IMR-90 (cell line): ENCODE data around the gene PCSK1N. TPM values are rescaled to one million over a fixed set of nuclear protein-coding genes. Genes with fewer than 3 reads are reported as not detected.

Experiments used
- polyA plus RNA-seq, 3 experiments: library from polyadenylated mRNA; depleted of rRNA; stranded (reverse); fragments of >200 nt; gene quantifications; 2 replicates each; pipeline ENCODE4 v1.2.3, GENCODE V29; 2012; ENCODE audit warnings: low replicate concordance in 1 of 3
- total RNA-seq: library from RNA; depleted of rRNA; stranded (reverse); fragments of >200 nt; gene quantifications from 2 replicates; pipeline ENCODE4 v1.2.3, GENCODE V29; 2012; rRNA removed

Gene PCSK1N
- total and polyA plus RNA-seq, 2 of the 4 experiments (the other 2 are of a cell fraction), result 0.12 TPM; not detected in 1

Other genes with a start within 250 kb of the PCSK1N start
- 60.8 and 62.7 TPM in 2 replicates for gene WDR13, start 238.1 kb downstream of the PCSK1N start, total RNA-seq
- 151 and 153 TPM in 2 replicates for gene WDR13, start 238.1 kb downstream of the PCSK1N start, polyA plus RNA-seq (2012; rRNA removed)
- gene WAS, start 151.8 kb downstream of the PCSK1N start, total RNA-seq, result not detected in 2 replicates
- gene WAS, start 151.8 kb downstream of the PCSK1N start, polyA plus RNA-seq (2012; rRNA removed), result 0.09 and 0.14 TPM in 2 replicates
- gene SUV39H1, start 138.9 kb downstream of the PCSK1N start, total RNA-seq, result 6.6 and 7.2 TPM in 2 replicates
- gene SUV39H1, start 138.9 kb downstream of the PCSK1N start, polyA plus RNA-seq (2012; rRNA removed), result 8.6 and 9.9 TPM in 2 replicates
- gene GLOD5, start 73.9 kb downstream of the PCSK1N start, total RNA-seq, result not detected in 2 replicates
- not detected in 2 replicates for gene GLOD5, start 73.9 kb downstream of the PCSK1N start, polyA plus RNA-seq (2012; rRNA removed)
- gene GATA1, start 49.0 kb downstream of the PCSK1N start, total RNA-seq, result not detected in 2 replicates
- not detected in 2 replicates for gene GATA1, start 49.0 kb downstream of the PCSK1N start, polyA plus RNA-seq (2012; rRNA removed)
- 14.7 and 16.8 TPM in 2 replicates for gene HDAC6, start 33.5 kb downstream of the PCSK1N start, total RNA-seq
- 26.3 and 27.7 TPM in 2 replicates for gene HDAC6, start 33.5 kb downstream of the PCSK1N start, polyA plus RNA-seq (2012; rRNA removed)
- not detected in 2 replicates for gene ERAS, start 9.1 kb downstream of the PCSK1N start, total RNA-seq
- not detected in 2 replicates for gene ERAS, start 9.1 kb downstream of the PCSK1N start, polyA plus RNA-seq (2012; rRNA removed)
- gene TIMM17B, start 62.2 kb upstream of the PCSK1N start, total RNA-seq, result 25.6 and 28.7 TPM in 2 replicates
- 73.6 and 91.2 TPM in 2 replicates for gene TIMM17B, start 62.2 kb upstream of the PCSK1N start, polyA plus RNA-seq (2012; rRNA removed)
- 120 and 124 TPM in 2 replicates for gene PQBP1, start 62.3 kb upstream of the PCSK1N start, total RNA-seq
- gene PQBP1, start 62.3 kb upstream of the PCSK1N start, polyA plus RNA-seq (2012; rRNA removed), result 96.4 and 105 TPM in 2 replicates
- gene SLC35A2, start 76.0 kb upstream of the PCSK1N start, total RNA-seq, result 10.8 and 12.5 TPM in 2 replicates
- 48.3 and 53.0 TPM in 2 replicates for gene SLC35A2, start 76.0 kb upstream of the PCSK1N start, polyA plus RNA-seq (2012; rRNA removed)
- gene PIM2, start 83.4 kb upstream of the PCSK1N start, total RNA-seq, result 6.9 and 7.3 TPM in 2 replicates
- gene PIM2, start 83.4 kb upstream of the PCSK1N start, polyA plus RNA-seq (2012; rRNA removed), result 8.1 and 9.4 TPM in 2 replicates
- 30.6 and 31.7 TPM in 2 replicates for gene OTUD5, start 122.0 kb upstream of the PCSK1N start, total RNA-seq
- 48.3 and 50.4 TPM in 2 replicates for gene OTUD5, start 122.0 kb upstream of the PCSK1N start, polyA plus RNA-seq (2012; rRNA removed)
- gene KCND1, start 136.2 kb upstream of the PCSK1N start, total RNA-seq, result 0.28 and 0.36 TPM in 2 replicates
- gene KCND1, start 136.2 kb upstream of the PCSK1N start, polyA plus RNA-seq (2012; rRNA removed), result 1.8 and 1.9 TPM in 2 replicates
- 17.9 and 20.8 TPM in 2 replicates for gene GRIPAP1, start 166.7 kb upstream of the PCSK1N start, total RNA-seq
- 21.4 and 25.0 TPM in 2 replicates for gene GRIPAP1, start 166.7 kb upstream of the PCSK1N start, polyA plus RNA-seq (2012; rRNA removed)
- 23.9 and 24.4 TPM in 2 replicates for gene TFE3, start 207.7 kb upstream of the PCSK1N start, total RNA-seq
- 40.5 and 43.6 TPM in 2 replicates for gene TFE3, start 207.7 kb upstream of the PCSK1N start, polyA plus RNA-seq (2012; rRNA removed)
- gene CCDC120, start 223.4 kb upstream of the PCSK1N start, total RNA-seq, result under 0.01 and 0.18 TPM in 2 replicates
- gene CCDC120, start 223.4 kb upstream of the PCSK1N start, polyA plus RNA-seq (2012; rRNA removed), result 2.0 and 2.2 TPM in 2 replicates
- gene PRAF2, start 238.4 kb upstream of the PCSK1N start, total RNA-seq, result 3.8 and 5.0 TPM in 2 replicates
- 65.5 and 71.1 TPM in 2 replicates for gene PRAF2, start 238.4 kb upstream of the PCSK1N start, polyA plus RNA-seq (2012; rRNA removed)
- 25.3 and 40.7 TPM in 2 replicates for gene WDR45, start 244.3 kb upstream of the PCSK1N start, total RNA-seq
- gene WDR45, start 244.3 kb upstream of the PCSK1N start, polyA plus RNA-seq (2012; rRNA removed), result 67.4 and 71.5 TPM in 2 replicates